Activated naive CD8-positive, alpha-beta T cell treated with anti-CD3 and anti-CD28 coated beads, Interleukin-2, amount 50 U/mL, for 24 hours (primary cell): Measurements from ENCODE around the gene TMEM255A.

ENCODE experiments used
- ATAC-seq: fragments of 150-1000 bp; cut with Tn5 transposase; one replicate; pipeline ENCODE4 v1.10.0; 2021
- DNase-seq: peaks from one replicate; pipeline ENCODE4 v3.0.0; 2021
- H3K27ac Mint-ChIP-seq: one replicate; pipeline ENCODE4 v1.8.0; 2021; ENCODE audit warnings: mild to moderate bottlenecking, mixed read lengths
- H3K27me3 Mint-ChIP-seq: one replicate; pipeline ENCODE4 v1.8.0; 2021; ENCODE audit warnings: mixed read lengths
- H3K36me3 Mint-ChIP-seq: one replicate; pipeline ENCODE4 v1.8.0; 2021; ENCODE audit warnings: low read depth, mixed read lengths
- H3K4me1 Mint-ChIP-seq: one replicate; pipeline ENCODE4 v1.8.0; 2021; ENCODE audit warnings: mixed read lengths
- H3K4me3 Mint-ChIP-seq: one replicate; pipeline ENCODE4 v1.8.0; 2021; ENCODE audit warnings: mild to moderate bottlenecking, moderate library complexity, mixed read lengths
- H3K9me3 Mint-ChIP-seq: one replicate; pipeline ENCODE4 v1.8.0; 2021; ENCODE audit warnings: mixed read lengths

TMEM255A gene

DNA sequence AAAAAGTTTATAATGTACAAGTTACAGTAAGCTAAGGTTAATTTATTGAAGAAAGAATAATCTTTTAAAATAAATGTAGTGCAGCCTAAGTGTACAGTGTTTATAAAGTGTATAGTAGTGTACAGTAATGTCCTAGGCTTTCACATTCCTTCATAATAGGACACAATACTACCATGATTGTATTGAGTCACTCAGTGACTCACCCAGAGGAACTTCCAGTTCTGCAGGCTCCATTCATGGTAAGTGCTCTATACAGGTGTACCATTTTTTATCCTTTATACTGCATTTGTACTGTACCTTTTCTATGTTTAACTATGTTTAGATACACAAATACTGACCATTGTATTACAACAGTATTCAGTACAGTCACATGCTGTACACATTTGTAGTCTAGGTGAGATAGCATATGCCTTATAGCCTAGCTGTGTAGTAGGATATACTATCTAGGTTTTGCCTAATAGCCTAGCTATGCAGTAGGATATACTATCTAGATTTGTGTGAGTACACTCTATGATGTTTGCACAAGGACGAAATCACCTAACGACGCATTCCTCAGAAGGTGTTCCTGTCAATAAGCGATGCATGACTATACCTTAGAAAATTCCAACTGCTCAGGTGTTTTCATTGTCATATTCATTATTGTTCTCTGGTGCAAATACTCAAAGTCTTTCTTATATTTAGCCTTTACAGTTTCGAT, 5.5 kb upstream of the TMEM255A start:
- no peak overlapping the region for H3K27ac Mint-ChIP-seq
- H3K36me3 Mint-ChIP-seq = no peaks in the 10 kb centered on the region
- no peak overlapping the region for H3K4me3 Mint-ChIP-seq
- ATAC-seq (no peak), DNase-seq (no peak)
- no peaks in the 10 kb centered on the region for H3K4me1 Mint-ChIP-seq
- H3K9me3 Mint-ChIP-seq = no peaks in the 10 kb centered on the region
- peaks cover 9% of the 10 kb centered on the region for H3K27me3 Mint-ChIP-seq

DNA sequence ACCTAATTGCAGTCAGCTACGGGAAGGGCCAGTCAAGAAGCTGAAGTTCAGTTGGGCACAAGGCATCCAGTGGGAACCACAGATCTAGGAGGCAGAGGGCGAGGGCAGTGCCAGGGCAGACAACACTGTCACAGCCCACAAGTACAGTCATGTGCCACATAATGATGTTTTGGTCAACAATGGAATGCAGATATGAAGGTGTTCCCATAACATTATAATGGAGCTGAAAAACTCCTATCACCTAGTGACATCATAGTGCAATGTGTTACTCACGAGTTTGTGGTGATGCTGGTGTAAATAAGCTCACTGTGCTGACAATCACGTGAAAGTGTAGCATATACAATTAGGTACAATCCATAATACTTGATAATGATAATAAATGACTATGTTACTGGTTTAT, 4.5 kb upstream of the TMEM255A start:
- Mint-ChIP-seq H3K4me1 (no peaks in the 10 kb centered on the region), H3K36me3 (no peaks in the 10 kb centered on the region), H3K27ac (no peak overlapping the region), H3K9me3 (no peaks in the 10 kb centered on the region), H3K4me3 (no peak overlapping the region), H3K27me3 (peaks cover 9% of the 10 kb centered on the region)
- ATAC-seq = no peak
- no peak for DNase-seq

DNA sequence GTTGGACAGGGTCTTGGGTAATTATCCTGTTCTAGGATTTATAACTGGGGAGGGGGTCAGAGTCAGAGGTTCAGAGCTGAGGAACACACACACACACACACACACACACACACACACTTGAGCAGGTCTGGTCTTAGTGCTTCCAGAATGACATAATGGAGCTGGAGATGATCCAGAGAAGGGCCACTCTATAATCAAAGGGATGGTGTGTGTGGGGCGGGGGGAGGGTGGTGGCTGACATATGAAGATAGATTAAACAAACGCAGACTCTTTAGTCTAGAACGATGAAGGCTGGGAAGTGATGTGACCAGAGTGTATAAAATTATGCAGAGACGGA, 434 bp upstream of the TMEM255A start:
- Mint-ChIP-seq H3K4me3 (no peak overlapping the region), H3K27me3 (peaks cover 22% of the 10 kb centered on the region)

DNA sequence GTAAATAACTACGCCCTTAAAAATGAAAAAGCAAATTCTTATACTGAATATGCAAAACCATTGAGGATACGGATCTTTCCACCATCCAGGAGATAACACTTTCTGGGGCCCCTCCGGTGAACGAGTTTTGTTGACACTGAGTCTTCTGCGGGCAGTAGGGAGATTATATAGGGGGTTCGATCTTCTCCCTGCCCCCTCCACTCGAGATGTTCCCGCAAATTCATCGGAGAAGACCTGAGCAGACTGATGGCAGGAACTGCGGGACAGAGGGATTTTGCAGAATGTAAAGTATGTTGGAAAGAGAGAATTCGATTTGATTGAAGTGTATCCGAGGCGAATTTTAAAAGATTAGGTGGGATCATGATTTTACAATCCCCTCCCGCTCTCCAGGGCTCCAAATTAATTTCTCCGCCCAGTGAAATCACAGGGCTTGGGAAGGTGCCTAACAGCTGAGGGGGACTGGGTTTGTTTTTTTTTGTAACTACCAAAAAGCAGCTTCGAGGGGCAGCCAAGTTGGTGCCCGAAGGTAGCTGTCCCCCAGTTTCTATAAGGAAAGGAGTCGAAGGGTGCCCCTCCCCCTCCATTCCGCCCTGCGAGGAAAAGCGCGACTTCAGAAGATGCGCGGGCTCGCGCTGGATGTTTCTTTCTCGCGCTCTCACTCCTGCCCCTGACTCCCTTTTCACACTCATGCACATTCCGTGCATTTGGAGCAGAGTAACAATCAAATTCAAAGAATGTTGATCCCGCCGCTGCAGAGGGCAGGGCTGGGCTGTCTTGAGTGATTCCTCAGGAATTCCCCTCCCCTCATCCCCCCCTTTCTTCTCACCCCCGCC, 1.2 kb downstream of the TMEM255A start:
- ATAC-seq = no peak
- Mint-ChIP-seq H3K9me3 (no peaks in the 10 kb centered on the region), H3K4me3 (peak overlapping the region; percentile 83), H3K27ac (peak overlapping the region; percentile 48), H3K36me3 (no peaks in the 10 kb centered on the region), H3K4me1 (peaks cover 19% of the 10 kb centered on the region), H3K27me3 (peaks cover 22% of the 10 kb centered on the region)
- DNase-seq = no peak

More for the DNA sequence above, 434 bp upstream of the TMEM255A start:
- Mint-ChIP-seq H3K36me3 (no peaks in the 10 kb centered on the region), H3K9me3 (no peaks in the 10 kb centered on the region), H3K4me1 (peaks cover 14% of the 10 kb centered on the region), H3K27ac (no peak overlapping the region)
- ATAC-seq (no peak), DNase-seq (no peak)

DNA sequence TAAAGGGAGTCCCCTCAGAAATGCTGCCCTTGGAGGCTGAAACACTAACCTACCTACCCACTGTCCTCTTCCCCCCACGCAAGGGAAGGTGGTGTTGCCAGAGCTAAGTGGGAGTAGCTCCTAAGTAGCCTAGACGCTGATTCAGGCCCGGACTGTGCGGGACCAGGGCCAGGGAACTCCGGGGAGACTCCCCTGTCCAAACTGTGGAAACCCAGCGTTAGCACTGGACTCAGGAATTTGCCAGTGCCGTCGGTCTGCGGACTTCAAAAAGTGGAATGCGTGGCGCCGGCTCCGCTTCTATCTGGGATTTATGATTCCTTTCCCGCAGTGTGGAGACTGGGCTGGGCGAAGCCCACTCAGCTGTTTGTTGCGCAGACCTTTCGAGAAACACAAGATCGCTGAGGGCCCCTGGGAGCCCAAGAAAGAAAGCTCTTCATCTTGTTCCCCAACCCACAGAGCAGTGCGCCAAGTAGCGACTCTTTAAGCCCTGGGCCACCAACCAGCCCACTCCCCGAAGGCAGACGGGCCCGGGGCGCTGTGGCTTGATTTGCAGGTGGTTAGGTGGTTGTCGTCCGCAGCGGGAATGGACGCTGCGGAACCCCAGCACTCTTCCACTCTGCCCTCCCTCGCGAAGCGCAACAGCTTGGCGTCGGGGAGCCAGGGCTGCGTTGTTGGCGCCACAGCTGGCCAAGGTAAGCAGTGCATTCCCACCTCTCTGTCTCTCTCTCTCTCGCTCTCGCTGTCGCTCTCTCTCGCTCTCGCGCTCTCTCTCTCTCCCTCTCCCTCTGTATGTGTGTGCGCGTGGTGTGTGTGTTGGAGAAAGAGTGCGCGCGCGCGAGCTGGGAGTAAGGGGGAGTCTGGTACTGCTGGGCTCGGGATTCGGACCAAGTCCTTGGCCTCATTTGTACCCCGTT, 2.0 kb downstream of the TMEM255A start:
- H3K9me3 Mint-ChIP-seq = no peaks in the 10 kb centered on the region
- peaks cover 22% of the 10 kb centered on the region for H3K27me3 Mint-ChIP-seq
- H3K36me3 Mint-ChIP-seq = no peaks in the 10 kb centered on the region
- DNase-seq (peak; percentile 60), ATAC-seq (peak; percentile 96)
- H3K27ac Mint-ChIP-seq = peak overlapping the region; percentile 48
- peaks cover 19% of the 10 kb centered on the region for H3K4me1 Mint-ChIP-seq
- peak overlapping the region; percentile 83 for H3K4me3 Mint-ChIP-seq

DNA sequence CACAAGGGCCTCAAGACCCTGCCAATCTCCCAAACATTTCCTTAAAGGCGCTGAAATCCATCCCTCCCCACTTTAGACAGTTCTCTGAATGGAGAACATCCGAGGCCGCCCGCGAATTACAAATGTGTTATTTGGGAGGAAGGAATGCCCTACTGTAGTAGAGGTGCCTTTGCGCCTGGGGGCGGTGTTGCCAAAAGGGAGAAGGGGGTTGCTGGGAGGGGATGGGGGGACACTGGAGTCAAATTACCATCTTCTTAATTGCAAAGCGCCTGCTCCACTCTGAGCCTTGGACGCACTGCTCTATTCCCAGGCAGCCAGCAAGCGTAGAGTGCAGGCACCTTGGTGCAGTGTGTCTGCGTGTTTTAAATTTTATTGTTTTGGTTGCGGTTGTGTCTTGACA, 2.7 kb downstream of the TMEM255A start:
- H3K4me3 Mint-ChIP-seq = no peak overlapping the region
- no peak overlapping the region for H3K27ac Mint-ChIP-seq
- DNase-seq = no peak
- H3K36me3 Mint-ChIP-seq = no peaks in the 10 kb centered on the region
- no peaks in the 10 kb centered on the region for H3K9me3 Mint-ChIP-seq
- ATAC-seq = no peak
- peaks cover 19% of the 10 kb centered on the region for H3K4me1 Mint-ChIP-seq
- H3K27me3 Mint-ChIP-seq = peaks cover 22% of the 10 kb centered on the region

DNA sequence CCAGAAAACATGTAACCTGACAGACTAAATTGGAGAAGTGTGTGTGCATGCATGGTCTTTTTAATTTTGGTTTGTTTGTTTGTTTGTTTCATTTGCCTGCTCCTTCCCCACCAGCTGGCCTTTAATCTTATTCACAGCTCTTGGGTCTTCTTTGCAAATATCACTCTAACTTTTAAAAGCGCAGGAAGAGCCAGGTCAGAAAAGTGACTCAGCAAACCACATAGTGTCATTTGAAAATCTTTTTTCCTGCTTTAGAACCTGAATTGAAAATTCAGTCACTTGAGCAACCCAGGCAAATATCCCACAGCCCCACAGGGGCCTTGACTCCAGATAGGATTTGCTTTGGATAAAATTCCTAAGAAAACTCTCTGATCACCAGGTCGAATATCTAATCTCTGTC, 4.6 kb downstream of the TMEM255A start:
- H3K9me3 Mint-ChIP-seq = no peaks in the 10 kb centered on the region

DNA sequence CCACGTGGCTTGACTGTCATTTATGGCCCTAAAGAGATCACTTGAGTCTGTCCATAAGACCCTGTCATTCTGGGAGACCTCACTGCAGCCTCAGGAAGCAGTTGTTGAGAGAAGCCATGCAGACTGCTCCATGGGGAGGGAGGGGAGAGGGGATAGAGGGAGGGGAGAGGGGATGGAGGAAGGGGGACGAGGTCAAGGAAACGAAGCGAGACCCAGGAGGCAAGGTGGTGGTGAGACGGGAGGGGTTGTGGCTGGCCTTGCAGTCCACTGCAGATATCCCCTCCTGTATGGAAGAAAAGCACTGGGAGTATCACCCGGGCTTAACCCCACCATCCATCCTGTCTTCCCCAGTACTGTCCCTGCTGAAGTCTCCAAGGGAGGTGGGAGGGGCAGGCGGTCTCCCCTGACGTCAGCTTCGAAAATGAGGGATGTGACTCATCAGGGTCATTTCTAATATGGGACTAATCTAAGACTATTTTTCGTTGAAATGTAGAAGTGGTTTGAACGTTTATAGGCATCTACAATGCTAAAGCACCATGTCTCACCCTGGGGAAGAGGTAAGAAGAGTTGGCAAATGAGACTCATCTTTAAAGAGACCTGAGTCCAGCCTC, 5.6 kb downstream of the TMEM255A start:
- H3K27me3 Mint-ChIP-seq = peaks cover 14% of the 10 kb centered on the region
- DNase-seq = no peak
- H3K9me3 Mint-ChIP-seq = no peaks in the 10 kb centered on the region
- H3K27ac Mint-ChIP-seq = no peak overlapping the region
- peaks cover 32% of the 10 kb centered on the region for H3K4me1 Mint-ChIP-seq
- ATAC-seq = no peak
- no peak overlapping the region for H3K4me3 Mint-ChIP-seq
- no peaks in the 10 kb centered on the region for H3K36me3 Mint-ChIP-seq

More for the DNA sequence above, 4.6 kb downstream of the TMEM255A start:
- ATAC-seq = no peak
- peaks cover 14% of the 10 kb centered on the region for H3K27me3 Mint-ChIP-seq
- H3K4me1 Mint-ChIP-seq = peaks cover 32% of the 10 kb centered on the region
- DNase-seq = no peak
- H3K27ac Mint-ChIP-seq = no peak overlapping the region
- H3K36me3 Mint-ChIP-seq = no peaks in the 10 kb centered on the region
- H3K4me3 Mint-ChIP-seq = no peak overlapping the region

DNA sequence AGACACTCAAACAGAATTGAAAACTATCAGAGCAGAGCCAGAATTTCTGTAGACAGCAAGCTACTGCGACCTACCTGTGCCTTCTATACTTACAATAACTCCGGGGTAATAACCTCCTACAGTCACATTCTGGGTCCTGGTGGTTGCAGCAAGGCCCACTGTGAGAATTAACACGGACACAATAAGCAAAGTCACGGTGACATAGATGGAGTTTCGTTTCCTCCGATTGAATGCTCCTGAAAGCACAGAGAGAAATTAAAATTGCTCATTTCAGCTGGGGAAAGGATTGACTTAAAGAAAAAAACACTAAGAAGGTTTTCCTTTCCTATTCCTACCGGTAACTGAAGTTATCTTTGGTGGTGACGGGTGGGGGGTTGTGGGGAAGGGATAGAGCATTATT, 7.0 kb downstream of the TMEM255A start:
- ATAC-seq = no peak
- no peaks in the 10 kb centered on the region for H3K9me3 Mint-ChIP-seq
- DNase-seq = no peak
- H3K36me3 Mint-ChIP-seq = no peaks in the 10 kb centered on the region
- no peak overlapping the region for H3K27ac Mint-ChIP-seq
- peaks cover 3% of the 10 kb centered on the region for H3K27me3 Mint-ChIP-seq
- H3K4me3 Mint-ChIP-seq = no peak overlapping the region
- peaks cover 24% of the 10 kb centered on the region for H3K4me1 Mint-ChIP-seq

DNA sequence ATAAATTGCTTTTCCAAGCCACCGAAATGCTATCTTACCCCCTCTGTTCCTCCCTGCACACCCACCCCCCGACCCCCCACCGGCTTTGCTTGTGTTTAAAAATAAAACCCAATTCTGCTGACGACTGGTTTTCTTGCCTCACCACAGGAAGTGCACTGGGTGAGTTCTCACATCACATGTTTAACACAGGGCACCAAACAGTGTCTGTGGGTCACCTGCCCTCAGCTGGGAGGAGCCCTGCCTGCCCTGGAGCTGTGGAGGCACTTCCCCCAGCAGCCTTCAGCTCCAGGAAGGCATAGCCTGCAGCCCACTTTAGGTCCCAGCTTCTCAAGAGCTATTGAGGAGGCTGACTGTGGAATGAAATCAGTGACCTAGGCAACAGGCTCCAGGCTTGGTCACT, 8.8 kb downstream of the TMEM255A start:
- no peaks in the 10 kb centered on the region for H3K9me3 Mint-ChIP-seq
- DNase-seq = peak; percentile 23
- peaks cover 22% of the 10 kb centered on the region for H3K4me1 Mint-ChIP-seq
- H3K27me3 Mint-ChIP-seq = no peaks in the 10 kb centered on the region
- no peaks in the 10 kb centered on the region for H3K36me3 Mint-ChIP-seq
- peak; percentile 86 for ATAC-seq
- H3K4me3 Mint-ChIP-seq = no peak overlapping the region
- H3K27ac Mint-ChIP-seq = peak overlapping the region; percentile 47

DNA sequence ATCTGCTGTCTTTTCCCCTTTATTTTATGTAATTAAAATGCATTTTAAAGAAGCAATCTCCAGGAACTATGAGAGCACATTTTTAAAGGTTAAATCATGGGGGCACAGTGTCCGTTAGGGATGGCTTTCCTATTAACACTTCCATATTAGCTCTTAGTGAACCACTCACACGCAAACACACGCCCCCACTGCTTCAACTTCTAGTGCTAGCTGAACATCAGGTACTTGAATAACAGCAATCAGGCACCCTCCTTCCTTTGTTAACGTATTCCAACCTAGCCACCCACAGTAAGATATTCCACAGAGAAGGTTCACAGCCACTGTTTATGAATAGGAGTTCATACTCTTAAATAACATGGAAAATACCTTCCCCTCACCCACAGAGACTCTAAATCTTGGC, 9.3 kb downstream of the TMEM255A start:
- Mint-ChIP-seq H3K4me3 (no peak overlapping the region), H3K27ac (no peak overlapping the region), H3K9me3 (no peaks in the 10 kb centered on the region), H3K36me3 (no peaks in the 10 kb centered on the region), H3K4me1 (peaks cover 21% of the 10 kb centered on the region), H3K27me3 (no peaks in the 10 kb centered on the region)
- no peak for ATAC-seq
- no peak for DNase-seq

DNA sequence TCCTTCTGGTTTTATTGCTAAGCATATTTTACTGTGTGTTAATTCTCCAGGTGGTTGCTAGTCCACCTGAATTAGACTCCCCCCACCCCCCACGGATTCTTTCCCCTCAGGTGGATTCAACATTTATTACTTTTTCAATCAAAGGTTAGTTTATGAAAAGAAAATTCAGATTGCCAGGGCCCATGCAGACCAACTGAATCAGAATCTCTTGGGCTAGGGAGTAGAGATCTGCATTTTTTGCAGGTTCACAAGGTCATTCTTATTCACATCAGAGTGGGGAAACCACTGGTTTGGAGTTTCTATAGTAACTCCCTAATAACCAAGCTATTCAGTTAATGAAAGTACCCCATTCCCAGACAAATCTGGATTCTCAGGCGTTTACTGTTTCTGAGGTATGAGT, 9.8 kb downstream of the TMEM255A start:
- Mint-ChIP-seq H3K9me3 (no peaks in the 10 kb centered on the region), H3K36me3 (no peaks in the 10 kb centered on the region), H3K27me3 (no peaks in the 10 kb centered on the region), H3K4me1 (peaks cover 16% of the 10 kb centered on the region), H3K27ac (no peak overlapping the region), H3K4me3 (no peak overlapping the region)
- no peak for DNase-seq
- ATAC-seq = no peak

DNA sequence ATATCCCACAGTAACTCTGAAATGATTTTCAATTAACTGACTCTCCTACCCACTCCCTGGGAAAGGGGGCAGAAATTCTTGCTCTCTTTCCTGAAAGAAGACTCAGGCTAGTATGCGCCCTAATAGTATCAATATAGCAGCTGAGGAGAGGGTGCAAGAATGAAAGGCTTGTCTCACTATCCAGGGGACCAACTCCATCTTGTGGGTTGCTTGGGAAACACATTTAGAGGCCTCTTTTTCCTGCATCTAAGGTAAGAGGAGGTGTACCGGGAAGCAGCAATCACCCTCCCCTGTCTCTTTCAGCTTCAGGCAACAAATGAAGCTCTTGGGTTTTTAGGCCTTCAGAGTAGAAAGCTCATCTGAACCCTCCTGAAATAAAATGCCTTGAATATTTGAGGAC, 11.3 kb downstream of the TMEM255A start:
- Mint-ChIP-seq H3K27ac (no peak overlapping the region), H3K9me3 (no peaks in the 10 kb centered on the region), H3K36me3 (no peaks in the 10 kb centered on the region), H3K27me3 (no peaks in the 10 kb centered on the region), H3K4me1 (peaks cover 18% of the 10 kb centered on the region), H3K4me3 (no peak overlapping the region)
- no peak for DNase-seq
- ATAC-seq = no peak

DNA sequence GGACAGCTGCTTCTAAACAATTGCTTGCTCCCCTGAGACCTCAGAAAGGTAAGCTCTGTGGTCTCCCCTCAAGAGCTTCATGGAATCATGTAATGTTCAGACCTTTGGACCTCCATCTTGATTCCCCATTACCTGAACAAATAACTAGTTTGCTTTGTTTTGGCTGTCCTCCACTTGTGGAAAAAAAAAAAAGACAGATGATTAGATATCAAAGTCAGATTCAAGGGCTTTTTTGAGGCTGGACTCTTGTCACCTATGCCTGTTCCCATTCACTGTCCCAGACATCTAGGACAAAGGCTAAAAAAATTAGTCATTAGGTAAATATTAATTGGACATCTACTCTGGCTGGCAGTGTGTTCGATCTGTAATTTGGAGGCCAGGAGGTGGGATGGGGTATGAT, 13.3 kb downstream of the TMEM255A start:
- no peaks in the 10 kb centered on the region for H3K36me3 Mint-ChIP-seq
- H3K4me1 Mint-ChIP-seq = peaks cover 20% of the 10 kb centered on the region

More for the DNA sequence above, 13.3 kb downstream of the TMEM255A start:
- no peak for DNase-seq
- ATAC-seq = no peak
- Mint-ChIP-seq H3K27me3 (no peaks in the 10 kb centered on the region), H3K27ac (no peak overlapping the region), H3K9me3 (no peaks in the 10 kb centered on the region), H3K4me3 (no peak overlapping the region)
